Left lung (tissue), 10 donors: ENCODE data around the gene ZNF316. TPM values are rescaled to one million over a fixed set of nuclear protein-coding genes. Genes with fewer than 3 reads are reported as not detected.
"Not testable (repeated sequence)": the region's sequence is repeated elsewhere in the genome, so short reads cannot be mapped to it uniquely, and the experiment has no call there.

Source experiments
- ATAC-seq: fragments of 200-7000 bp; cut with Tn5 transposase; one replicate; pipeline ENCODE4 v1.9.1; 2020; ENCODE audit warnings: moderate library complexity
- DNase-seq, 4 donors: peaks; one replicate each; pipeline ENCODE4 v3.0.0-alpha.2; 2013 to 2020
- H3K27ac ChIP-seq, 2 donors: fragments of 200-600 bp; sonication (generic) in 1 of 2; one replicate each; pipeline versions ENCODE4 v1.5.0 to v1.8.0; 2020 to 2021
- H3K27me3 ChIP-seq, 2 donors: fragments of 200-600 bp; sonication (generic) in 1 of 2; one replicate each; pipeline versions ENCODE4 v1.5.0 to v1.8.0; 2020 to 2021
- H3K36me3 ChIP-seq, 2 donors: fragments of 200-600 bp; sonication (generic) in 1 of 2; one replicate each; pipeline versions ENCODE4 v1.5.0 to v1.8.0; 2020 to 2021
- H3K4me1 ChIP-seq, 2 donors: fragments of 200-600 bp; one replicate each; pipeline ENCODE4 v1.8.0; 2021
- H3K4me3 ChIP-seq, 2 donors: fragments of 200-600 bp; sonication (generic) in 1 of 2; one replicate each; pipeline versions ENCODE4 v1.5.0 to v1.8.0; 2020 to 2021; ENCODE audit warnings: mild to moderate bottlenecking in 1 of 2
- H3K9me3 ChIP-seq, 2 donors: fragments of 200-600 bp; sonication (generic) in 1 of 2; one replicate each; pipeline versions ENCODE4 v1.5.0 to v1.8.0; 2020 to 2021
- intact Hi-C, 2 donors: fragments of 100-400 bp; cut with DNase I; formaldehyde crosslinking; loops; one replicate each; pipeline versions ENCODE4 v1.11.2 to v1.14.2; 2022
- polyA plus RNA-seq, 6 donors: library from polyadenylated mRNA; unstranded; fragments of 120-200 nt; gene quantifications; one replicate each; pipeline ENCODE4 v1.2.1, GENCODE V29; 2013; ENCODE audit not compliant: insufficient read length in 6 of 6
- total RNA-seq, 2 donors: library from RNA; stranded (reverse); fragmentation: NEBNext Ultra II Directional; extraction: Animal tissue kit (Norgen Biotek cat#: 25700); gene quantifications; one replicate each; pipeline ENCODE4 v1.2.1, GENCODE V29; 2021
- TF ChIP-seq, protein P1 (sequence below), 2 donors: fragments of 200-600 bp; sonication (generic) in 1 of 2; IDR thresholded peaks; one replicate each; pipeline versions ENCODE4 v1.5.0 to v1.8.0; 2021; ENCODE audit warnings: antibody characterized with exemption in 2 of 2
- donor health status: DM: no; HTN: yes; CAD: no.
- donor health status: DM: no; HTN: no; CAD: no.

ZNF316 gene
- total and polyA plus RNA-seq, 8 donors: 29.3 to 52.9 (median 46.9) TPM

DNA sequence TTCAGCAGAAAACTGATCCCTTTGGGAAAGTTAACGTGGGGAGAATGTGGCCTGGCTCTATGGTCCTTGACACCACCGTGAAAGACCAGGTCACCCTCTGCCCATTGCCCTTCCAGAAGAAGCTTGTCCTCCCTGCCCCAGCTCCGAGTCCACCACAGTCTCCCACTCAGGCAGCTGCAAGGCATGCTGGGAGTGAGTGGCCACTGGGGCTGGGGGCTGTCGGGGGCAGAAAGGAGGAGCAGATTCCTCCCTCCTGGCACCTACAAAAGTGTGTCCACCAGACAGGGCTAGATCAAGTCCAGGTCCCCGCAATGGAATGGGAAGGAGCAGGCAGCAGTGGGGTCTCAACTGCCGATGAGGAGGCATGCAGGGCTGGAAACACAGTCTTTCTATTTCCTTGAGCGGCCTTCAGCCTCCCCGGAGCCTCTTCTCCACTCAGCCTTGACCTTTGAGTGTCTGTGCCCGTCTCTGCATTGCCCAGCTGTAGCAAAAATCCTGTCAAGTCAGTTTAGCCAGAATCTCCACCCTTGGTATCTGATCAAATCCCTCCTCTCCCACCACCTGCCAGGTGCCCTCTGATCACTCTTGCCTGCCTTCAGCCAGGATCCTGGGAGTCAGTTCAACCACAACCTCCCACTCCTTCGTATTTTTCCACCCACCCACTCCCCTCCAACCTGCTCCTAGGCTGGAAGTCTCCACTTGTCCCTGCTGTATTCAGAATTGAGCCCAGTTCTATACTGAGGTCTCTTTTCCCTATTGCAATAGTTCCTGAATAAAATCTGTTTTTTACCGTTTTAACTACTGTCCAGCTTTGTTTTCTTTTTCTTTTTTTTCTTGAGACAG, 6.9 kb upstream of the ZNF316 start:
- no peak for ATAC-seq
- H3K27ac ChIP-seq: no peak overlapping the region
- H3K4me1 ChIP-seq: peaks cover 0 to 2% of the 10 kb centered on the region in 2 donors
- no peak for DNase-seq
- no peaks in the 10 kb centered on the region for H3K36me3 ChIP-seq
- TF ChIP-seq, protein P1, sequence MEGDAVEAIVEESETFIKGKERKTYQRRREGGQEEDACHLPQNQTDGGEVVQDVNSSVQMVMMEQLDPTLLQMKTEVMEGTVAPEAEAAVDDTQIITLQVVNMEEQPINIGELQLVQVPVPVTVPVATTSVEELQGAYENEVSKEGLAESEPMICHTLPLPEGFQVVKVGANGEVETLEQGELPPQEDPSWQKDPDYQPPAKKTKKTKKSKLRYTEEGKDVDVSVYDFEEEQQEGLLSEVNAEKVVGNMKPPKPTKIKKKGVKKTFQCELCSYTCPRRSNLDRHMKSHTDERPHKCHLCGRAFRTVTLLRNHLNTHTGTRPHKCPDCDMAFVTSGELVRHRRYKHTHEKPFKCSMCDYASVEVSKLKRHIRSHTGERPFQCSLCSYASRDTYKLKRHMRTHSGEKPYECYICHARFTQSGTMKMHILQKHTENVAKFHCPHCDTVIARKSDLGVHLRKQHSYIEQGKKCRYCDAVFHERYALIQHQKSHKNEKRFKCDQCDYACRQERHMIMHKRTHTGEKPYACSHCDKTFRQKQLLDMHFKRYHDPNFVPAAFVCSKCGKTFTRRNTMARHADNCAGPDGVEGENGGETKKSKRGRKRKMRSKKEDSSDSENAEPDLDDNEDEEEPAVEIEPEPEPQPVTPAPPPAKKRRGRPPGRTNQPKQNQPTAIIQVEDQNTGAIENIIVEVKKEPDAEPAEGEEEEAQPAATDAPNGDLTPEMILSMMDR (IDR thresholded peaks at IDR 0.05): no peak
- no peaks in the 10 kb centered on the region for H3K9me3 ChIP-seq
- H3K4me3 ChIP-seq: no peak overlapping the region
- no peaks in the 10 kb centered on the region for H3K27me3 ChIP-seq
- intact Hi-C loops: no loop called here

DNA sequence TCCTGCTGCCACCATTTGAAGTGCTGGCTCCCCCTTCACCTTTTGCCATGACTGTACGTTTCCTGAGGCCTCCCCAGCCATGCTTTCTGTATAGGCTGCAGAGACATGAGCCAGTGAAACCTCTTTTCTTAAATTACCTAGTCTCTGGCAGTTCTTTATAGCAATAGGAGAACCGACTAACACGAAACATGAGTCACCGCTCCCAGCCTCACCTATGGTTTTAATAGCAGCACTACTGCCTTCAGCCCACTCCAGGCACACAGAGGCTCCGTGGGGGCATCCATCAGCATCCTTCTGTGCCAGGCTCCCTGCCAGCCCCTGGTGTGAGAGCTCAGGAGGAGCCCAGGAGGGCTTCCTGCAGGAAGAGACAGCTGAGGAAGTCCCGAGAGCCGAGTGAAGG, 5.5 kb upstream of the ZNF316 start:
- H3K27me3 ChIP-seq: no peaks in the 10 kb centered on the region
- no peak for ATAC-seq
- H3K36me3 ChIP-seq: no peaks in the 10 kb centered on the region
- TF ChIP-seq, protein P1 (IDR thresholded peaks at IDR 0.05): no peak
- no peaks in the 10 kb centered on the region for H3K9me3 ChIP-seq
- no peak overlapping the region for H3K4me3 ChIP-seq
- H3K27ac ChIP-seq: no peak overlapping the region
- DNase-seq: no peak
- intact Hi-C loops: no loop called here
- H3K4me1 ChIP-seq: peaks cover 3 to 16% of the 10 kb centered on the region in 2 donors

DNA sequence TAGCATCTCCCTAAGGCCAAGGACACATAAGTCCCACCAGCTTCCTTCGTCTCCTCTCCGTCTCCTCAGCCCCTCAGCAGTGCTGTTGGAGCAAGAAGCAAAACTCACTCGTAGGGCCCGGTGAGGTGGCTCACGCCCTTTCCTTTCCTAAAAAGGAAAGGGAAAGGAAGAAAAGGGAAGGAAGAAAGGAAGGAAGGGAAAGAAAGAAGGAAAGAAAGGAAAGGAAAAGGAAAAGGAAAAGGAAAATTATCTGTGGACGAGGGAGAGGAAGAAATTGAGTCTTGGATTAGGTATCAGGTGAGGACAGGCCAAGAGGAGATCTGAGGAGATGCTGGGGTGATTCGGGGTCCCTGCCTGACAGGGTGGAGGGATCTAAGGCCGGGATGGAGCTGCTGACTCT, 3.1 kb upstream of the ZNF316 start:
- ATAC-seq (no peak), DNase-seq (no peak)
- peak overlapping the region in 1 of 2 donors; percentile 94 for H3K27ac ChIP-seq
- H3K4me3 ChIP-seq: no peak overlapping the region
- H3K36me3 ChIP-seq: no peaks in the 10 kb centered on the region
- intact Hi-C loops: no loop called here
- H3K4me1 ChIP-seq: peaks cover 7 to 30% of the 10 kb centered on the region in 2 donors
- TF ChIP-seq, protein P1 (IDR thresholded peaks at IDR 0.05): no peak
- H3K9me3 ChIP-seq: no peaks in the 10 kb centered on the region
- H3K27me3 ChIP-seq: no peaks in the 10 kb centered on the region

- intact Hi-C loops, H3K4me3 ChIP-seq, H3K36me3 ChIP-seq, H3K27me3 ChIP-seq, ATAC-seq, H3K9me3 ChIP-seq: not testable (repeated sequence)
- Histone ChIP-seq H3K4me1 (peaks cover 7 to 40% of the 10 kb centered on the region in 2 donors), H3K27ac (peak overlapping the region; percentile 59 to 94)
- DNase-seq: peak in 1 of 4 donors; percentile 43
Measured at GRCh38 chr7:6634971-6635370, 2.1 kb upstream of the ZNF316 start.

DNA sequence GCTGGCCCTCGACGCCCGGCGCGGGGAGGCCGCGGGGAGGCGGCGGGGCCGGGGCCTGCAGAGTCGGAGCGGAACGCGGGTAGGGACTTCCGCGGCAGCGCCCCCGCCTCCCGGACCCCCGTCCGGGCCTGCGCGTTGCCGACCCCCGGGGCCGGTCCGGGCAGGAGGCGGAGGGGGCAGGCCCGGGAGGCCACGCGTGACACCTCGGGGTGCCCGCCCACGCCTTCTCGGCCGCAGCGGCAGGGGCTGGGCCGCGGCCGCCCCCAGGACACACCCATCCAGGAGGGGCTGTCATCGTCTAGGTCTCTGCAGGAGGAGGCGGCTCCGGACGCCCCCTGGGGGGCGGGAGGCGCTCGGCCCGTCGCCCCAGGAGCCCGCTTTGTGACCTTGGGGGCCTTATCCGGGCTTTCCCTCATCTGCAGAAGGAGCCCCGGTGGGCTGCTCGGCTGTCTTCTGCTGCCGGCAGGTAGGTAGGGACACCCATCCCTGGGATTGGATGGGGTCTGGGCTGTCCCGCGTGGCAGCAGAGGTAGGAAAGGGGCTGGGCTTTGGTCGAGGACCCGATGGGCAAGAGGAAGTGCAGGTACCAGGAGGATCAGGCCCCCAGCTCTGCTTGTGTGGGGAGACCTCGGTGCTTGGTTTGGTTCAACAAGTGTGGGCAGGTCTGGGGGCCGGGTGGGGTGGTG, 569 bp downstream of the ZNF316 start:
- intact Hi-C loops: no loop called here
- peak overlapping the region; percentile 74 to 88 for H3K4me3 ChIP-seq
- H3K27ac ChIP-seq: peak overlapping the region in 1 of 2 donors; percentile 70
- TF ChIP-seq, protein P1 (IDR thresholded peaks at IDR 0.05): peak in 1 of 2 donors; percentile 20
- H3K4me1 ChIP-seq: peaks cover 7 to 43% of the 10 kb centered on the region in 2 donors
- peak; percentile 11 to 86 (median 36) for DNase-seq
- H3K36me3 ChIP-seq: peaks cover 0 to 31% of the 10 kb centered on the region in 2 donors
- peak; percentile 35 for ATAC-seq
- no peaks in the 10 kb centered on the region for H3K9me3 ChIP-seq
- H3K27me3 ChIP-seq: no peaks in the 10 kb centered on the region
